BJ (cell line): ENCODE results near the gene GPRC5B. TPM values are rescaled to one million over a fixed set of nuclear protein-coding genes. Genes with fewer than 3 reads are reported as not detected.

ENCODE experiments used
- CTCF ChIA-PET: fragments of 350-600 bp; formaldehyde crosslinking; extraction: SDS; loops from one replicate; lab custom pipeline; 2021; ENCODE audit warnings: antibody characterized with exemption, inconsistent platforms; lab: Yijun Ruan, JAX
- POLR2A ChIA-PET: fragments of 300-600 bp; sonication (Branson Sonifier 250); formaldehyde crosslinking; extraction: SDS; loops from one replicate; lab custom pipeline; 2021; ENCODE audit warnings: antibody characterized with exemption; lab: Charles Lee
- DNase-seq: peaks from one replicate; pipeline ENCODE4 v3.0.0-alpha.2; 2011; ENCODE audit warnings: low read depth
- H3K27me3 ChIP-seq: 2 replicates; pipeline ENCODE4 v1.6.0; 2011; ENCODE audit warnings: low read length; ENCODE audit not compliant: control insufficient read depth, insufficient read depth
- H3K36me3 ChIP-seq: 2 replicates; pipeline ENCODE4 v1.5.1; 2011; ENCODE audit warnings: low read length; ENCODE audit not compliant: control insufficient read depth, insufficient read depth
- H3K4me3 ChIP-seq: 2 replicates; pipeline ENCODE4 v1.5.1; 2011; ENCODE audit warnings: low read depth, mild to moderate bottlenecking, control low read depth, low read length
- polyA plus RNA-seq: library from polyadenylated mRNA; depleted of rRNA; stranded (reverse); fragments of >200 nt; gene quantifications from 2 replicates; pipeline ENCODE4 v1.2.3, GENCODE V29; 2011
- TF ChIP-seq, protein P1 (sequence below): IDR thresholded peaks from 2 replicates; pipeline ENCODE4 v1.5.1; 2011; ENCODE audit warnings: low read depth, mild to moderate bottlenecking, control low read depth, inconsistent platforms, low read length, moderate library complexity; ENCODE audit not compliant: insufficient read depth

Gene GPRC5B
- polyA plus RNA-seq, 1 experiment = 0.33 TPM

- TF ChIP-seq, protein P1, sequence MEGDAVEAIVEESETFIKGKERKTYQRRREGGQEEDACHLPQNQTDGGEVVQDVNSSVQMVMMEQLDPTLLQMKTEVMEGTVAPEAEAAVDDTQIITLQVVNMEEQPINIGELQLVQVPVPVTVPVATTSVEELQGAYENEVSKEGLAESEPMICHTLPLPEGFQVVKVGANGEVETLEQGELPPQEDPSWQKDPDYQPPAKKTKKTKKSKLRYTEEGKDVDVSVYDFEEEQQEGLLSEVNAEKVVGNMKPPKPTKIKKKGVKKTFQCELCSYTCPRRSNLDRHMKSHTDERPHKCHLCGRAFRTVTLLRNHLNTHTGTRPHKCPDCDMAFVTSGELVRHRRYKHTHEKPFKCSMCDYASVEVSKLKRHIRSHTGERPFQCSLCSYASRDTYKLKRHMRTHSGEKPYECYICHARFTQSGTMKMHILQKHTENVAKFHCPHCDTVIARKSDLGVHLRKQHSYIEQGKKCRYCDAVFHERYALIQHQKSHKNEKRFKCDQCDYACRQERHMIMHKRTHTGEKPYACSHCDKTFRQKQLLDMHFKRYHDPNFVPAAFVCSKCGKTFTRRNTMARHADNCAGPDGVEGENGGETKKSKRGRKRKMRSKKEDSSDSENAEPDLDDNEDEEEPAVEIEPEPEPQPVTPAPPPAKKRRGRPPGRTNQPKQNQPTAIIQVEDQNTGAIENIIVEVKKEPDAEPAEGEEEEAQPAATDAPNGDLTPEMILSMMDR = no peak
- ChIA-PET POLR2A (no interaction called here), CTCF (no interaction called here)
- DNase-seq = no peak
- Histone ChIP-seq H3K27me3 (no peaks in the 10 kb centered on the region), H3K4me3 (no peak overlapping the region), H3K36me3 (no peaks in the 10 kb centered on the region)
Measured at GRCh38 chr16:19823322-19823721, 61.3 kb downstream of the GPRC5B start.

DNA sequence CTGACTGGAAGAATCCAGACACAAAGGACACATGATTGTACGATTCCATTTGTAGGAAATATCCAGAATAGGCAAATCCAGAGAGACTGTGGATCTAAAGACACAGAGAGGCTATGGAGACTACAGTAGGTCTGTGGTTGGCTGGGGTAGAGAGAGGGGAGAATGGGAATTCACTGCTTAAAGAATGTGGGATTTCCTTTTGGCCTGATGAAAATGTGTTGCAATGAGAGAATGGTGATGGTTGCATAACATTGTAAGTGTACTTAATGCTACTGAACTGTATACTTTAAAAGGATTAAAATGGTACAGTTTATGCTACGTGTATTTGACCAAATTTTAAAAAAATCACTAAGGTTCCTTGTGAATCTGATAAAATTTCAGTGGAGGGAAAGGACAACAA lies 62.1 kb downstream of the GPRC5B start:
- no peak for DNase-seq
- TF ChIP-seq, protein P1 = no peak
- Histone ChIP-seq H3K4me3 (no peak overlapping the region), H3K27me3 (no peaks in the 10 kb centered on the region), H3K36me3 (no peaks in the 10 kb centered on the region)
- POLR2A ChIA-PET = no interaction called here
- CTCF ChIA-PET = interaction anchor here (0.7 kb wide), 1 partner anchor 18 kb away, joined by 3 read pairs; no protein-coding TSS in a partner anchor

- no peak for DNase-seq
- TF ChIP-seq, protein P1 = no peak
- Histone ChIP-seq H3K27me3 (no peaks in the 10 kb centered on the region), H3K4me3 (no peak overlapping the region), H3K36me3 (no peaks in the 10 kb centered on the region)
- POLR2A ChIA-PET = no interaction called here
- CTCF ChIA-PET = interaction anchor here (1.4 kb wide), 1 partner anchor 216 kb away, joined by 3 read pairs; no protein-coding TSS in a partner anchor
Measured at GRCh38 chr16:19817875-19818274, 66.8 kb downstream of the GPRC5B start.

DNA sequence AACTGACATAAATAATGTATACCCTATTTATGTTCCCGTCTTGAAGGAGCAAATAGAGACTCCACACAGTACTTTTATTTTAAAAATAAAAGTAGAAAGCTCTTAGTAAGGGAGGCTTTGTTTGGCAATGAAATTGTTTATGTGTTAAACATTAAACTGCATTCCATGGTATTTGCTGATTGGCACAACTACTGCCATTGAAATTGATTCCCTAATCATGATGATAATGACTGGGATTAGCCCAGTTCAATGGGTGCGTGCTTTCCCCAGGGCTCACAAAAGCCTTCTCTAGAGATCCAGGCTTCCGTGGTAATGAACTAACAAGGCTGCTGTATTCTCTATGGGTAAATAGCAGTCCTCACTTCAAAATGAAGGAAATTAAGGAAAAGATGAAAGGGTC lies 67.5 kb downstream of the GPRC5B start:
- Histone ChIP-seq H3K36me3 (no peaks in the 10 kb centered on the region), H3K4me3 (no peak overlapping the region), H3K27me3 (no peaks in the 10 kb centered on the region)
- no peak for DNase-seq
- TF ChIP-seq, protein P1 = no peak
- ChIA-PET CTCF (interaction anchor here (1.4 kb wide), 1 partner anchor 216 kb away, joined by 3 read pairs; no protein-coding TSS in a partner anchor), POLR2A (no interaction called here)

- DNase-seq = no peak
- ChIA-PET CTCF (no interaction called here), POLR2A (no interaction called here)
- TF ChIP-seq, protein P1 = no peak
- H3K4me3 ChIP-seq = no peak overlapping the region
- H3K27me3 ChIP-seq = no peaks in the 10 kb centered on the region
- no peaks in the 10 kb centered on the region for H3K36me3 ChIP-seq
Measured at GRCh38 chr16:19815418-19815817, 69.2 kb downstream of the GPRC5B start.
